ENCODE data around the gene PPM1N.
"Not testable (repeated sequence)": the region's sequence is repeated elsewhere in the genome, so short reads cannot be mapped to it uniquely, and the experiment has no call there.

PPM1N gene

DNA sequence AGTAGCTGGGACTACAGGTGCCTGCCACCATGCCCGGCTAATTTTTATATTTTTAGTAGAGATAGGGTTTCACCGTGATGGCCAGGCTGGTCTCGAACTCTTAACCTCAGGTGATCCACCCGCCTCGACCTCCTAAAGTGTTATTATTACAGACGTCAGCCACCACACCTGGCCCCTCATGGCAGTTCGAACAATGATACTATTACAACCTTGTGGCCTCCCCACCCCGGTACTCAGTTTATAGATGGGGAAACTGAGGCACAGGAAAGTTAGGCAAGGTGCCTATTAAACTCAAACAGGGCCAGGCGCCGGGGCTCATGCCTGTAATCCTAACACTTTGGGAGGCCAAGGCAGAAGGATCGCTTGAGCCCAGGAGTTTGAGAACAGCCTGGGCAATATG lies 12.1 kb downstream of the PPM1N start:
- DNase-seq: not testable (repeated sequence)

DNA sequence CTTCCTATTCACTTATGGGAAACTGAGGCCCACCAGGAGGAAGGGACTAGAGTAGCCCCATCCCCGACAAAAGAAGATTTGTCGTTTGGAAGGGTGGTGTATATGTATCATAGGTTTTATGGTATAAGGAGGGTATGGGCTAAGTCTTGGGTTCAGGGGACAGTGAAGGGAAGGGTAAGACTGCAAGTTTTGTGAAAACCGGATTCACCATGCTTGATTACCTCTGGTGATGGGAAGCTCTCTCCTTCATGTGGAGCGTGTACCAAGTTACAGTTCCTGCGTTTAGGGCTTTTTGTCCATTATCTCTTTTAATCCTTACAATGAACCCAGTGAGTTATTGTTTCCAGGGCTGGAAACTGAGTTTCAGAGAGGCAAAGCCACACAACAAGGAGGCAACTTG lies 12.8 kb downstream of the PPM1N start:
- no peak for DNase-seq

DNA sequence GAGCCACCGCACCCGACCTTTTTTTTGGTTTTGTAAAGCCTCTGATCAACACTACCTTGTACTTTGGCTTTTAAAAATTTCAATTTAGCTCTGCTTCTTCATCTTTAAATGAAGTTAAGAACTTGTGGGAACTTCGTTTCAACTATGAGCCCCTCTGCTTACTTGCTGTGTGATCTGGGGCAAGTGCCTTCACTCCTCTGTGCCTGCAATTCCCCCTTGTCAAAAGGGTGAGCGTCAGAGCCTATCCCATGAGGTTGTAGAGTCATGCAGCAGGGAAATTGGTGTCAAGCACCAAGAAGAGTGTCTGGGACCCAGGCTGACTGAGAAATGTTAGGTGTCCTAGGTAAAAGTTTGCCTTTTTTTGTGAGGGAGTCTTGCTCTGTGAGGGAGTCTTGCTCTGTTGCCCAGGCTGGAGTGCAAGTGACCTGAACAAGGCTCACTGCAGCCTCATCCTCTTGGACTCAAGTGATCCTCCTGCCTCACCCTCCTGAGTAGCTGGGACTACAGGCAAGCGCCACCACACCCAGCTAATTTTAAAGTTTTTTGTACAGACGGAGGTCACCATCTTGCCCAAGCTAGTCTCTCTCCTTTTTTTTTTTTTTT lies 14.7 kb downstream of the PPM1N start:
- no peak for DNase-seq

DNA sequence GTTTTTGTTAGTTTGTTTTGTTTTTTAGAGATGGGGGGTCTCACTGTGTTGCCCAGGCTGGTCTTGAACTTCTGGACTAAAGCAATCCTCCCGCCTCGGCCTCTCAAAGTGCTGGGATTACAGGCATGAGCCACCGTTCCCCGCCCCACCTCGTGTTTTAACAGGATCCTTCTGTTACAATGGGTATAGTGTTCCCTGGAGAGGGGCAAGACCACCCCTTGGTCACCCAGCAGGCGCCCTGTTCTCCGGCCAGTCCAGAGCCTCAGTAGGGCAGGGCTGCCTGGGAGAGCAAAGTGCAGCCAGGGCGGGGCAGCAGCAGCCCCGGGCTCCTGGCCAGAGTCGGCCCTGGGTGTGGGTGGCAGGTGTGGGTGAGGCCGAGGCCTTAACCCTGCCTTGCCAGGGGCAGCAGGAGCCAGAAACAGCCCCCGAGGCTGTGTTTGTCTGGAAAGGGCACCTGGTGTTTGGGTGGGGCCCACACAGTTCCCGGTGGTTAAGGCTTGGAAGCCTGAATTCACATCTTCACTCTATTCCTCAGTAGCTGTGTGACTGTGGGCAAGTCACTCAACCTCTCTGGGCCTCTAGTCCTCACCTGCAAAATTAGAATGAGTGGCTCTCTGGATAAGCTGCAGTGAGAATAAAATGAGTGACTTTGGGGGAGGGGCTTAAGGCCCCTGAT lies 16.3 kb downstream of the PPM1N start:
- no peak for DNase-seq

DNA sequence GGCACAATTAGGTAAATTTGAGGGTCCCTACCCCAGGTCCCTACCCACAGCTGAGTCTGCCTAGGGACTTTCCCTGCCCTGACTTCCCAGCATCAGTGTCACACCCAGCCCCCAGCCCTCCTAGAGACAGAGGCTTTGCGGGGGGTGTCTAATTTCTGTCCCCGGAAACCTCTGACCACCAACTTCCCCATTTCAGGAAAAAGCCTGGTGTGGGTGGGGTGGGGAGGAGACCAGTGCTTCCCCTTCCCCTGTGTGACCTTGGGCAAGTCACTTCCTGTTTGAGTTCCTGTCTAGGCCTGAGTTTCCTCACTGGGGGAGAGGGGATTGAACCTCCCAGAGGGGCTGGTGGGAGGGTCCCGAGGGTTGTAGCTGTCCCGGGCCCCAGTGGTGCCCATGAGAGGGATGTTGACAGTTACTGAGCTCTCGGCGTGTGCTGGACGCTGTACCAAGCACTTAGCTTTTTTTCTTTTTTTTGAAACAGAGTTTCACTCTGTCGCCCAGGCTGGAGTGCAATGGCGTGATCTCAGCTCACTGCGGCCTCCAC lies 16.9 kb downstream of the PPM1N start:
- peak; percentile 50 for DNase-seq

- no peak for DNase-seq
Observed at GRCh38 chr19:45515807-45516401, 17.7 kb downstream of the PPM1N start.

DNA sequence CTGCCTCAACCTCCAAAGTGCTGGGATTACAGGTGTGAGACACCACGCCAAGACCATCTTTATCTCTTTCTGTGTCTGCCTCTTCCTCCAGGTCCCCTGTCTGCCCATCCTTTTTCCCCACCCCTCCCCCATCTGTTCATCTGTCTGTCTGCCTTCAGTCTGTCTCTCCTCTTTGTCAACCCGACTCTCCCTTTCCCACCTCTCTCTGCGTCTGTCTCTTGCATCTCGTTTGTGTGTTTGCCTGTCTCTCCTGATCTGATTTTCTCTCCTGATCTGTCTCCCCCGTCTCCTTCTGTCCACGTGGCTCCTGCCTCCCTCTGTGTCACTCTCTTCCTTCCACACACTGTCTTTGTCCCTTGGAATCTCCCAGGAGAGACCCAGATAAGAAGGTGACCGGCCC lies 19.0 kb downstream of the PPM1N start:
- no peak for DNase-seq

GRCh38 chr19:45517641-45518468 lies 19.6 kb downstream of the PPM1N start:
- DNase-seq: no peak

GRCh38 chr19:45518469-45518826 lies 20.2 kb downstream of the PPM1N start:
- no peak for DNase-seq

- DNase-seq: no peak
Observed at GRCh38 chr19:45522010-45522941, 24.0 kb downstream of the PPM1N start.

GRCh38 chr19:45523642-45524256 lies 25.5 kb downstream of the PPM1N start:
- DNase-seq: peak; percentile 80

GRCh38 chr19:45524575-45525129 lies 26.4 kb downstream of the PPM1N start:
- DNase-seq: no peak

GRCh38 chr19:45526143-45526542 lies 27.9 kb downstream of the PPM1N start:
- DNase-seq: no peak

DNA sequence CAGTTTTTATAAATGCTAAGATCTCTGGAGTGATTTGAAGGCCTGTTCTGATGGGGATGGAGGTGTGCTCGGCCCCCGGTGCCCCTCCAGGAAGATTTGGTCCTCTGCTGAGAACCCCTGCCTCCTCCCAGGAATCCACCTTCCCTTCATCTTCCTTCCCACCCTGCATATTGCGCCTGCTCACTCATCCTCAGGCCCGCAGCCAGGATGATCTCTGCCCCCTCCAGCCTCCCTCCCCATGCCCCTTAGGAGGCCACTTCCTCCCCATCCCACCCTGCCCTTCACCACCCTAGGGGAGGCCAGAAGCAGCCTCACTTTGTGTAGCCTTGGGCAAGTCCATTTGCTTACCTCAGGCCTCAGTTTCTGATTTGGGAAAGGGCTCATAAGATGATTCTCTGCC lies 28.7 kb downstream of the PPM1N start:
- DNase-seq: no peak

GRCh38 chr19:45527731-45528130 lies 29.5 kb downstream of the PPM1N start:
- DNase-seq: no peak

DNA sequence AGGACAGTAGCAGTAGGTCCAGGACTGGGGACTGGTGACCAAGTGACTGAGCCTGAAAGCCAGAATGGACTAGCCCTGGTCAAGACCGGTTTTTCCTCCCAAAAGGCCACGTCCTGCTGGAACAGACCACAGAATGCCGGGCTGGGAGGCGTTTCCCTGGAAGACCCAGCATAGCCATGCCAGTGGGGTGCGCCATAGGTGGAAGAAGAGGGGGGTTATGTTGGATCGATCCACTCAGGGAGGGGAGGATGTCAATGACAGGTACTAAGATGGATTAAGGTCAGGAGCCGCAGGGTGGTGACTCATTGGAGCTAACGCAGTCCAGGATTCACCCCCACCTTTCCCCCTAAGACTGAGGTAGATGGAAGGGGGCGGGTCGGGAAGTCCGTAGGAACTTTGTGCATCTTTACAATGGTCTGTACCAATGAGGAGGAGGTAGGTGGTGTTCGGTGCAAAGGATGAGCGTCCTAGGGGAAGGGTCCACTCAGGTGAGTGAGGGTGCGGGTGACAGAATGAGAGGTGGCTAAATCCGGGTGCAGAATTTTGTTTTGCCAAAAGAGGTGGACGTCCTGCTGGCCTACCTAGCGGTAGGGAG lies 30.0 kb downstream of the PPM1N start:
- DNase-seq: no peak

DNA sequence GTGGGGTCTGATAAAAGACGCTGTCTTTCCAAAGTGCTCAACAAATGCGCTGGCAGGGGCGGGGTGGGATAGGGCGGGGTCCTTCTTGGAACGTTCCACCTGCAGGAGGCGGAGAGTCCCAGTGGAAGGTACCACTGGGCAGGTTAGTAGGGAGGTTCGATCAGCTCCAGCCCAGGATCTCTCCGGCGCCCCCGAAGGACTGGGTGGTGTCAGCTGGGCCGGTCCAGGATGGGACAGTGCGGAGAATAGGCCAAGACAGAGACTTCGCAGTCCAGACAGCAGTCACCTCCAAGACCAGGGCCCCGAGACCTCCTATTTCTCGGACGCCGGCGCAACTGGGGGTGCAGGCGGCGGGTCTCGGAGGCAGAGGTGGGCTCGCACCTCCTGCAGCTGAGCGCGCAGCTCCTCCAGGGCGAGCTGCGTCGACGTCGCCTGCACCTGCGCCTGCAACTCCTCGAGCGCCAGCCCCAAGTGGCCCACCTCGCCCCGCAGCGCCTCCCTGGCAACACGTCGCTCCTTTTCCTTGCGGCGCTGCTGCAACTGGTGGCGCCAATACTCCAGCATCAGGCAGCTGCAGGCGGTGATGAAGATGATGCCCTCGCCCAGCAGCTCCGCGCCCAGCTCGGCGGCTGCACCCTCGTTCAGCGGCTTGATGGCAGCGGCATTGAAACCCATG lies 30.6 kb downstream of the PPM1N start:
- DNase-seq: no peak

GRCh38 chr19:45529420-45529785 lies 31.2 kb downstream of the PPM1N start:
- no peak for DNase-seq

DNA sequence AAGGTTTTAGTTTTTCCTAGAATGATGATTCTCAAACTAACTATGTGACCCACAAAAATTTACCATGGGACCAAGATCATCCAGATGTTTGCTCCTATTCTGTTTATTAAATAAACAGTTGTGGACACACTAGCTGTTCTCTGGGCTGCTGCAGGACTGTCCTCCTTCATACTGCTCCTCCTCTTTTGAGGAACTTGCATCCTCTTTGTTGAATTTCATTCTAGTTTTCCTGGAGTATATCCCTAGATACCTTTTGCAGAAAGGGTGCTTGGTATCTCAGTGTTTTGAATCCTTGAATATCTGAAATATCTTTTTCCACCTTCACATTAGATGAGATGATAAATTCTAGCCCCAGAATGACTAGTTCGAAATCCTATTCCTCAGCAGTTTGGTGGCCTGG lies 33.1 kb downstream of the PPM1N start:
- no peak for DNase-seq

- no peak for DNase-seq
Observed at GRCh38 chr19:45539459-45539858, 41.2 kb downstream of the PPM1N start.

DNA sequence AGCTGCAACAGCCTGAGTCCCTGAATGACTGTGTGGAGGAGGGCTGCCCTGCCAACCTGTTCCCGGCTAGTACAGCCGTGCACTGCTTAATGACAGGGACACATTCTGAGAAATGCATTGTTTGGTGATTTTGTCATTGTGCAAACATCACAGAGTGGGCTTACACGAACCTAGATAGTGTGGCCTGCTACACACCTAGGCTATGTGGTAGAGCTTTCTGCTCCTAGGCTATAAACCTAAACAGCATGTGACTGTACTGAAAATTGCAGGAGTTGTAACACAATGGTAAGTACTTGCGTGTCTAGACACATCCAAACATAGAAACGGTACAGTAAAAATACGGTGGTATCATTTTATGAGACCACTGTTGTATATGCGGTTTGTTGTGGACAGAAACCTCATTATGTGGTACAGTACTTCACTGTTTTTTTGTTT lies 44.0 kb downstream of the PPM1N start:
- no peak for DNase-seq

Measured in CD4-positive, alpha-beta T cell treated with Interleukin-4 for 4 hours (primary cell).